ENCODE results near the gene NFYC.

Gene NFYC

DNA sequence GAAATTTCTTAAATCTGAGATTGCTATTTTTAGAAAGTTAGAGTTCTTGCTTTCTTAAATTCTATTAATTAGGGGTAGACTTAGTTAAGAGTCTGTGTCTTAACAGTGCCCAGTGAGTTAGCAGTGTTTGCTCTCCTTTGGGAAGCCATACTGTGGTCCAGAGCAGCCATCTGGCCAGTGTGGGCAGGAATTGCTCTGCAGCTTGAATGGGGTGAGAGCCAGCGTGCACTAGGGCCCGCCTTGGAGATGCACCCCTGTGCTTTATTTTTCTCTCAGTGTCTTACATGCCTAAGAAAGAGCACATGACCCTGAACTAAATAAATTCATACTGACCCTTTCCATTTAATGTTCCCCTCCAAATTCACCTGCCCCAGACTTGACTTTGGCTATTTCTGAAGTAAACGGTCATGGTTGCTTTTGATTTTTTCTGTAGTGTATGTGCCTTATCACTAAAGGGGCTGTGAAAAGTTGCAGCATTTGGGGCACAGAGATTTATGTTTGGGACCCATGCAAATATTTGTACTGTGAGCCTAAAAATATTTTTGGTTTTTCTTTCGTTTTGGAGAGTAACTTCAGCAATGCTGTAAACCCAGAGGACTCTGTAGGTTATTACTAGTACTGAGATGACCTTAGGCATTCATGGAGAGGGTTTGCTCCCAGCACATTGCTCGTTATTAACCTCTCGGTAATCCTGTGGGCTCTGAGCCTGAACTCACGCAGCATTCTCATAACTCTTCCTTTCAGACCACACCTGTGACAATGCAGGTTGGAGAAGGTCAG is 70.8 kb downstream of the NFYC start:
- no peak for DNase-seq

DNA sequence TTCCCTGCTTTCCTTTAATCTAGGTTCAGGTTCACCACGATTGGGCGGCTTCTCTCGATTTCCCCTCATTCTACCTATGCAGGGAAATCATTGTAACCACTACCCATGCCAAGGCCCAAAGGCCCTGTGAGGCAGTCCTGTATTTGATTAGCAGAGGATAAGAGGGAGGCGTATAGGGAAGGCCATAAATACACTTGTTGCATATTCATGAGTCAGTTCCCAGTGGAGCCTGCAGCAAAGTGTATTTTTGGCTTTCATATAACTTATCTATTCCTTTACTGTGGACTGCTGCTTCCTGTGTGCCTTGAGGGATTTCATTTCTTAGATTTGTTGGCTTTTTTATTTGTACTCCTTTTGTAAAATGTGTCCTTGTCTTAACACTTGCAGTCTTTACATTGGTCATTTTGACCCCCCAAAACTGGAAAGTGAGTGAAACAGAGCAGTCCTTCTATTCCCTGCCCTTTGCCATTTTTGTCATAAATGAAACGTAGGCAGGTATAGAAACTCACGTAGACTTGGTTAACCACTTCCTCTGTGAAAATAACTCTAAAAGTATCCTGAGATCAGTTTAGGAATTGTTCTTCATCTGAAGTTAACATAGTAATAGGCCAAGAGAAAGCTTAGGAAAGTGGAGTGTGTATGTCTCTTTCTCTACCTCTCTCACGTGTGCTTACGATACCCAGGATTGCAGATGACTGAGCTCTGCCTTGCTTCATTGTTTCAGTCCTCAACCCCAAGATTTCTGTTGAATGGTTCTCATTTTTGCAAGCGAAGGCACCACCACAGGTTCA is 72.4 kb downstream of the NFYC start:
- no peak for DNase-seq

DNA sequence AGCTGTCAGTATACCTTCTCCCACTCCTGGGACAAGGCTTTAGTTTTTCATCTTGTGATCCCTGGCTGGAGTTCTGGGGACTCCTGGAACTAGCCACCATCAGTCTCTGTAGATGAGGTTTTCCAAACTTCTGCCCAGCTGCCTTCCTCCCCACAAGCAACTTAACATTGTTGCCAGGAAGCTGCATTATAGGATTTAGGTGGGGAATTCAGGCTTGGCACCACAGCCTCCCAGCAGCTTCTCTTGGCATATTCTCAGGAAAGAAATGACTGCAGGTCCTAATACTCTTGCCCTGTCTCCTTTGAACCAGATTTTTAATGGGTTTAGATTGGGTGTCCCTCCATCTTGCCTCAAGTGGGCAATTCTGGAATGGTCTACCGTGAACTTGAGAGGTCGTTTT is 73.5 kb downstream of the NFYC start:
- no peak for DNase-seq

DNA sequence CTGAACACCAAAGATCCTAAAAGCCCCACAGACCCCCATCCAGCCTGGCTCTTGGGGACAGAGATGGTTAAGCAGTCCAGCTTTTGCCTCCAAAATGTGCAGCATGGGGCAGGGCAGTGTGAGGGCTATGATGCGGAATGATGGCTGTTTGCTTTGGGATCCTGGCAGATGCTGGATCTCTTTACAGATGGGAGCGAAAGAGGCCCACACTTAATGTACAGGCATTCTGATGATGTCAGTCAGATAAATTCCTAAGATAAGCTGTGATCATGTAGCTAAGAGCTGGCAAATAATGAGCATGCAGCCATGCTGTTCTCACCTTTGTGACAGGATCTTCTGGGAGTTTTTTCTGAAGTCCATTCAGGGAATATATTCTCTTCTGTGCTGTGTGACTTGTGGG is 74.5 kb downstream of the NFYC start:
- no peak for DNase-seq

DNA sequence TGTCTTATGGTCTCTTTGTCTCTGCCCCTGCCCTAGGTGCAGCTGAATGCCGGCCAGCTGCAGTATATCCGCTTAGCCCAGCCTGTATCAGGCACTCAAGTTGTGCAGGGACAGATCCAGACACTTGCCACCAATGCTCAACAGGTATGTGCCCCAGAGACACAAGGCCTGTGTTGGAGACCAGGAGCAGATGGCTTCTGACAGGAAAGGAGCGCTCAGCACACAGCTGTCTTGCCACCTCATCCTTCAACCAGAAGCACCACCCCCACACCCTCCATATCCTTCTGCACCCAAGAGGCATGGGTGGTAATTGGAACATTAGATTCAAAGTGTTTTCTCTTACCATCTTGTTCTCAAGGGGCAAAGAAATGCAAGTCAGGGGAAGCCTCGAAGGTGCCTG is 75.1 kb downstream of the NFYC start:
- DNase-seq = no peak

DNA sequence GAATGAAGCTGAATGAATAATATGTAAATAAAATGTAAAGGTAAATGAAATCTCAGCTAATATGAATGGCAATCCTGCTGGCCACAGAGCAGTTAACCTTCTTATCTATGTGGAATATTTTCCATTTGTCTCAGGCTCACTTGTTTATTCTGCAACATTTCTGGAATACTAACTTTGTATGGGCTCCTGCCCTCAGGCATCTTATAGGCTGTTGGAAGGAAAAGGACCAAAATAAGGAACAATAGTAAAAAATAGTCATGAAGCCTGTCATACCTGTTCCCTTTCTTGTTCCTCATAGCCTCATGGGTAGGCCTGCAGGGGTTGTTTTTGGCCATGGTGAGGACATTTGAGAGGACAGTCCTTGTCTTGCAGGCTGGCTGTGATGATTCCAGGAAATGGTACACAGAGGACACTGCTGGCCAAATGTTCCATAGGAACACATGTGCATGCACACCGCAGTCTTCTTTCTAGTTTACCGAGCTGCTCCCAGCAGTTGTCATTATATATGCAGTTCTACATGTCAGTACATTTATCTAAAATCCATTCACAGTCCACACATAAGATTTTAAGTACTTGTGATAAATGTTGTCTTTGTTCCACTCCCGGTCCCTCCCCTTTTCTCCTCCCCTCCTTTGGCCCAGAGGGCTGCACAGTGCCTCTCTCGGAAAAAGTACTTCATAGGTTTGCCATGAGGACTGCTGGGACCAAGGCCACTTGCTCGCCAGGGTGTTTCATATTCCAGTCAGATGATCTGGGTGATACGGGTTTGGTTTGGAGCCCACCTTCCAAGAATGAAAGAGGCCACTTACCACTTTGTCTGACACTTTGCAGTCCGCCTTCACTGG is 76.9 kb downstream of the NFYC start:
- no peak for DNase-seq

DNA sequence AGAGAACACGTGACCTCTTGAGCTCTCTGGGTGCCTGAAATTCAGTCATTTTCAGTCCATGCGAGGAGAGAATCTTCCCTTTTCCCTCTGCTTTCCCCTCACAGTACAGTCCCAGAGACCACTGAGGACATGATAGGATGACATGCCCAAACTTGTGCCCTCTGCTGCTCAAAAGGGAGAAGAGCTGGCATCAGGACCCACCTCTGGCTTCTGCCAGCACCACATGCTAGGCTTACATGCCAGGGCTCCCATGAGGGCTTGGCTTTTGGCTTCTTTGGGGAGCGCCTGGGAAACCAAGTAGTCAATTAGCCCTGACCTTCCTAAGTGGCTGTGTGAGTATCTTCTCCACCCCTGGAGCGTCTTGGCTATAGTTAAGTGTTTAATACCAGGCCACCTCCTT is 78.3 kb downstream of the NFYC start:
- DNase-seq = no peak

DNA sequence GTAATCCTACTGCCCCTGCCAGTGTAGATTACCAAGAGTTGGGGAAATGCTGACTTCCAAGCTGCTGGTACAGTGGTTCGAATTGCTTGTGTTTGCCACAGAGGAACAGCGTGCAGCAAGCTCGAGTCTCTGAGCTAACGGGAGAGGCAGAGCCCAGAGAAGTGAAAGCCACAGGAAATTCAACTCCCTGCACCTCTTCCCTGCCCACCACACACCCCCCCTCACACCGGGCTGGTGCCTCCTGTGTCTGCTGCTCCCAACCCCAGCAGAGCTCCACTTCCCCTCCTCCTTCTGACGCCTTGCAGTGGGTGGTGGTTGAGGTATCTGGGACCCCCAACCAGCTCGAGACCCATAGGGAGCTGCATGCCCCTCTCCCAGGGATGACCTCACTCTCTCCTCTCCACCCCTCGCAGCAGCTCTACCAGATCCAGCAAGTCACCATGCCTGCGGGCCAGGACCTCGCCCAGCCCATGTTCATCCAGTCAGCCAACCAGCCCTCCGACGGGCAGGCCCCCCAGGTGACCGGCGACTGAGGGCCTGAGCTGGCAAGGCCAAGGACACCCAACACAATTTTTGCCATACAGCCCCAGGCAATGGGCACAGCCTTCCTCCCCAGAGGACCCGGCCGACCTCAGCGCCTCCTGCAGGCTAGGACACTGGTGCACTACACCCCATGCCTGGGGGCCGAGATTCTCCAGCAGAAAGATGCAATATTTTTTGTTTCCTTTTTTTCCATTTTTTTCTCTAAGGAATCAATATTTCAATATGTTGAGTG is 79.0 kb downstream of the NFYC start:
- no peak for DNase-seq

DNA sequence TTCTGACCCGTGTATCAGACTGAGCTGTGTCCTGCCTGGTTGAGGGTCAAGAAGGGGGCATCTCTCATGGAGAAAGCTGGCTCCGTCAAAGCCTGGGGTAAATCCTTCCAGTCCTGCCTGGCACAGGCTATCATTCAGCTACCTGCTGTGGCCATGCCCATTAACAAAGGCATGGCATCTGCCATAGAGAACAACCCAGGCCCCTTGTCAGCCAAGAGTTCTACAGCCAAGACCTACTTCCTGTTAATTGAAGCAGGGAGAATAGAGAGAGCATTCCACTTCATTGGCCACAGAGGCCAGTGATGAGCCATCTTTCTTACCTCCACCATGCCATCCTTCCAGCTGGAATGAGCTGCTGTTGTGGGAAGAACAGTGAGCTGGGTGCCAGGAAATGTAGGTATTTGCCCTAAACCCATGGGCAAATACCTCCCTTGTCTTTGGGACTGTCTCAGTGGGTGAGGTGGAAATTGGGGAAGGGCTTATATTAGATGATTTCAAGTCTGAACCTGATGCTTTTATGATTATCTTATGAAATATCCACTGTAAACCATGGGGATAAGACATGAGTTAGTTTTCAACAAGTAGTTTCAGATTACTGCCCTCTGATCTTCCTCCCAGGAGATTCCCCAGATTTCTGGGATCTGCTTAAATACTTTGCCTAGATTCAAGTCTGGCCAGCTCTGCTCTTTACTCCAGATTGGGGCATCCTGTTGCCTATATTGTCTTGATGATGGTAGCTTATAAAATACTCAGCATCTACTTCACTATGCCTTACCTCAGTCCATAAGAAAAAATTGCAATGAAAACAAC is 80.8 kb downstream of the NFYC start:
- no peak for DNase-seq

DNA sequence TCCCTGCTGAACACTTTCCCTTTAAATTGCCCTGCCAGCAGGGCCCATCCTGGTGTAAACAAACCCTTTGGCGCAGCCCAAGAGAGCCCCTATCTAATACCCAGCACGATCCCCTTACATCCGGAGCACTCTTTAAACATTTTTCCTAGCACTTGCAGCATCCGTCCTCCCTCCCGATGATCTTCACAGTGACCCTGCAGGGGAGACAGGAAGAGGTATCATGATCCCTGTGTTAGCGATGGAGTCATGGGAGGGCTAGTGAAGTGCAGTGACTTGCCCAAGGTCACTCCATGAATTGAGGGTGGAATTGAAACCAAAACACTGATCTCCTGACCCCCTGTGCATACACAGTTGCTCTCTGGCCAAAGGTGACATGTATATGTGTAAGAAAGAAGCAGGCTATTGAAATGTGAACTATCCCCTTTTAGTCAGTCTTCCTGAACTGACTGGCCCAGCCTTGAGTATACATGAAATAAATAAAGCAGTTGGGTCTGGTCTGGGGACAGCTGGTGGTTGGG is 82.3 kb downstream of the NFYC start:
- DNase-seq = no peak

DNA sequence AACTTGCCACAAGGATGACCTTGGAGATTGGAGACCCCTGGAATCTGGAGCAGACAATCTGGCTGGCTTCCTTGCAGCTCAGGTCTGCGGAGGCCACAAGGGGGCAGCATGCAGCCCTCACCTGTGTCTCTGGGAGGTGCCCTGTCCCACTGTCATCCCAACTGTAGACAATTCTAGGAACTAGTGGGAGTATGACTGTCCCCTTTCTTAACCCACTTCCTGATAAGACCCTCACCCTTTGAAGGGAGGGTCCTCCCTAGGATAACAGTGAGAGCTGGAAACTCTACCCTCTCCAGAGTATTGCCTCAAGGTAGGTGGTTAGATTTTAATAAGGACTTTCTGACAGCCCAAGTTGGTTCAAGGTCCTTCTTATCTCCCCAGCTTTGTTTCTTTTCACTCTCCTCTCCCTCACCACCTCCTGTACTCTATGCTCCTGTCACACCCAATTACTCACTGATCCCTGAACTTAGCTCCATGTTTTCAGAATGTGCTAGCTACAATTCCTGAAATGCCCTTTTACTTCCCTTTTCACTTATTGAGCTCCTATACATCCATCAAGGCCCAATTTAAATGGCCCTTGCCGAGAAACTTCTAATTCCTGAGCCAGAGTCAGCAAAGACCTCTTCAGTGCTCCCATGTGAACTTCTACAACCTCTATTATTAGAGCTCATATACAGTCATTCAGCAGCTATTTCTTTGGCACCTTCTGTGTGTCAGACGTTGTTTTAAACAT is 82.9 kb downstream of the NFYC start:
- peak; percentile 29 for DNase-seq

DNA sequence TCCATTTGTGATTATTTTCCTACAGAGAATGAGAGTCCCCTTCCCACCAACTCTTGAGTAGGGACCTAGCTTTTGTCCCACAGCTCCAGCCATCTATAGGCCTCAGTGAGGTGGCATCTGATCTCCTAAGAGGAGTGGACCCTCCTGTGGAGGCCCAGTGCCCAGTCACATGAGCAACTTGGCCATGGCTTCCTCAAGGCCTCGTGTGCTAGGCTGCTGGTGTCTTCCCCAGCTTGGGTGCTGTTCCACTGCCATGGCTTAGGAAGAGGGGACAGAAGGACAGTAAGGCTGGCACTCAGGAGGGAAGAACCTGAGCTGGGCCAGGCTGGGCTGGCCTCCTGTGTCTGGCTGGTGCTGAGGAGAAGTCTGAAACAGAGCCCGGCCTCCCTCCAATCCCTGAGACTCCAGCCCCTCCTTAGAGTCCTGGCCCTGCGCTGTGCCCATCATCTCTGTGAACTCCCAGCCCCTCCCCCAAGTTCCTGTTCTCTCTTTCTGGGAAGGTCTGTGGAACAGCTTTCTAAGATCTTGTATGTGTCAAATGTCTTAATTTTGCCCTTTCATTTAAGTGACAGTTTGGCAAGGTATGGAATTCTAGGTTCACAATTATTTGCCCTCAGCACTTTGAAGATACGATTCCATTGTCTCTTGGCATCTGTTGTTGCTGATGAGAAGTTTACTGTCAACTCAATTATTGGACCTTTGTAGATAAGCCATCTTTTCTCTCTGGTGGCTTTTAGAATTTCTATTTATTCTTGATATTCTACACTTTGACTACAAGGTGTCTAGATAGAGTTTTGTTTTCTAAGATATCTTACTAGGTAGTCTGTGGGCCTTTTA is 85.0 kb downstream of the NFYC start:
- DNase-seq = no peak

DNA sequence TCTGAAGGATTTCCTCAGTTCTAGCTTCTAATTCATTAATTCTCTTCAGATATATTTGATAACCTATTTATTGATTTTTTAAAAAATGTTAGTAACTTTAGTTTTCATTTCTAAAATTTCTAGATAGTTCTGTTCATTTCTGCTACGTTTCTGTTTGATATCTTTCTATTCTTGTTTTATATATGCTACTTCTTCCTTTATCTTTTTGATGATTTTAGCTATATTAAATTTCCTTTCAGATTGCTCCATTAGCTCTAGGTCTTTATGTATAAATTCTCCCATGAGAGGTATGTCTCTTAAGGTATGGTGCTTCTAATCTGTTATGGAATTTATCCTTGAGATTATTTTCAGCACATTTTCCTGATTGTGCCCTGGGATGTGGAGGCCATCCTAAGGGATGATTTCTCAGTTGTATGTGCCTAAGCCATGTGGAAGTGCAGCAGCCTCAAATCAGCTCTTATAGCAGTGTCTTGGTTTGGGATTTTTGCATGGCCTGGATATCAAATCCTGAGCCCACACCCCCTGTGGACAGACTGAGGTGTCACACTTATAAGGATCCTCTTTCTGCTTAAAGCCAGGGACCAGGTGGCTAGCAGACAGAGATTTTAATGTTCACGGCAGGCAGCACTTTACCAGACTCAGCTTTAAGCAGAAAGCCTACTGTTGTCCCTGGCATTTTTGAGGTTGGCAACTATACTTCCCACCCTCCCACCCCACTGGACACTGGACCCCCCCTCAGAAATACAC is 85.9 kb downstream of the NFYC start:
- no peak for DNase-seq

DNA sequence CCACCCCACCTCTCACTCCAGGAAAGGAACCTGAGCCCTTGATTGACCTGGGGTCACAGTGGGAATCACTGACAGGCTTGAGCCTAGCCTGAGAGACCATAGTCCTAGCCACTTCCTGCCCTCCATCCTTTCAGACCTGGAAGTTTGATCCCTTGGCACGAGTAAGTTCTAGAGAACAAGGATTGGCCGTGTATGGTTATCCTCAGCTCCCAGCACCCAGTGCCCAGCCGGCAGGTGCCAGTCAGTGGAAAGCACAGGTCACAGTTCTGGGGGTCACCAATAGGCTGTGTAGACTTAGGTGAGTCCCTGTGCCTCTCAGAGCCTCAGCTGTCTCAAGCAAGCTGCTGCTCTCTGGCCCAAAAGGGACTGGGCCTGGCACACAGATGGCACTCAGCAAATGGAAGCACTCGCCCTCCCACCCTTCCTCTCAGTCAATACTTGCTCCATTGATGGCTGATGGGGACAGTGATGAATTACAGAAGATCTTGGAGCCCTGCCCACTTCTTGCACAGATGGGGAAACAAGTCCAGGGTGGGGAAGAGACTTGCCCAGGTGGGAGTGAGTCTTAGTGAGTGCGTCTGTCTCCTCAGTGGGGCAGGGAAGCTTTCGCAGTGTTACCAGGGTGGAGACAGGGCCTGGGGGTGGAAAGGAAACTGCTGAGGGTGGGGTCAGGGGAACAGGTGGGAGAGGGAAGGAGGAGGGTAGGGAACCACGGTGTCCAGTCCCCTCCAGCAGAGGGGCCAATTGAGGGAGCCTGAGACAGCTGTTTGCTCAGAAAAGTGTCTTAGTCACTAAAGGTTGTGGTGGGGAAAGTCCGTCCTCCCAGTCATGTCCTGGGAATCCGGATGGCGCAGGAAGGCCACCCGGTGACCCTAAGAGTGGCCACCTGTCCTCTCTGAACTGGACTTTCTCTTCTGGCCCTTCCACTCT is 89.4 kb downstream of the NFYC start:
- no peak for DNase-seq

DNA sequence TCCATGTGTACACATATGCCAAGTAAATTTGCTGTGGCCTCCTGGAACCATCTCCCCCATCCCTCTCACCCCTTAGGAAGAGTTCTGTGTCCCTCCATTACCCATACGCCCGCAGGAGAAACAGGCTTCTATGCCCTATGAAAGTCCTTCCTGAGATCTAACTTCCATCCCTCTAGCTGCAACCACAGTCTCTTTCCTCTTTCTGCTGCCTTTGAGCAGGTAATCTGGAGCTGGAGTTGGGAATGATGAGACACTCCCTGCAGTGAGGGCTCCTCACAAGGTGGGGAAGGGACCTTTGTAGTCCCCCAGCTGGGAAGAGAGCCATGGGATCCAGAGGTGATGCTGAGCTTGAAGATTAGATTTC is 90.1 kb downstream of the NFYC start:
- no peak for DNase-seq

DNA sequence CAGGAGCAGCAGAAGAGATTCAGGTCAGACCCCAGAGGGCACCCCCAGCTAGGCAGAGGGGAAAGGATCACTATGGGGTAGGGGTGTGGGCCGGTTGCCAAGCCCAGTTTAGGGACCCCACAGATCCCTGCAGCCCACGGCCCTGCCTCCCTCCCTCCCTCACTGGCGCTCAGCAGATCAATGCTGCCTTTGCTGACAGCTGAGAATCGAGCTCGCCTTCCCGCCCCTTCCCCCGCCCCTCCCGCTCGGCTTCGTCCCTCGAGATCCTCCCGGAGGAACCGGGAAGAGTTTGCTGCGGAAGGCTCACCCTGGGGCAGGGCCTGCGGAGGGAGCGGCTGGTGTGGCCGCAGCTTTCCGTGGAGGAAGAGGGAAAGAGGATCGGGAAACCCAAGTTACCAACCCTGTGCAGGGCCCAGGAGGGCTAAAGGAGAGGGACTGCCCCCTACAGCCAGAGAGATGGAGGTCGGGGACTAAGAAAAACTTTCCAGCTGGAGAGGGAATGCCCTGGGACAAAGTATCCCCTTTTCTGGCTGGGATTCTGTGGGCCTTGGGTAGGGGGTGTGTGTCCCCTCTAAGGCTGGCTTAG is 91.0 kb downstream of the NFYC start:
- no peak for DNase-seq

DNA sequence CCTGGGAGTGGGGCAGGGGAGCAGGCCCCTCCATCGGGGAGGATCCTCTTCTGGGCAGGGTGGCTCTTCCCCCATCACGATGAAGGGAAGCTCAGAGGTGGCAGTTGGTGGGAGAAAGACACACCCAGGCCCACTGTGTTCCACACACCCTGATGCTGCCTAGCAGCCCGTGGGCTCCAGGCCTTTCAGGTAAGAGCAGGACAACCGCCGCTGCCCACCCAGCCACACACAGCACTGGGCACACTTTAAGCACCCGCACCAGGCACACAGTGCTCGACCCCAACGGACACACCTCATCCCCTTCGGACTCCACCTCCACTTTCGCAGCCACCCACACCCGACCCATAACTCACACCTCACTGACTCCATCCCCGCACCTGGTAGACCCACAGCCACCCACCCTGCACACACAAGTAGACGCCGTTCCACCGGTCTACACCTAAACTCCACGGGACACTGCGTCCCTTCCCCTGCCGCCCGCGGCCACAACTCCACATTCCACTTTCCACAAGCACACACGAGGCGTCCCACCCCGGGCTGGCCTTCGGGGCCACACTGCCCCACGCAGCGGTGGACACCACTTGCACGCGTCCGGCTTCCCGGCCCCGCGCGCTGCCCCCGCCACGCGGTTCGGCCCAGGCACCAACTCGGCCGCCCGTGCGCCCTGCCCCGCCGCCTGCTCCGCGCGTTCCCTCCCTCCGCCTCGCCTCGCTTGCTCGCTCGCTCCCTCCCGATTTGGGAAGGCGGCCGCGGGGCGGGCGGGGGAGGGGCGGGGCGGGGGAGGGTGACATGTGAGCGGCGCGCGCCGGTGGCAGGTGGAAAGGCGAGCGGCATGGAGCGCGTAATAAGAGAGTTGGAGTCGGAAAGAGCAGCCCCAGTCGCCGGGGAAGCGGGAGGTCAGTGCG is 91.7 kb downstream of the NFYC start, which contains the start of gene KCNQ4:
TSS of gene KCNQ4 (plus strand) at position 787 of the 905 bp plus-strand sequence. CDS start 307 bp downstream, outside the sequence.
- DNase-seq = peak; percentile 41
